GM20000 (cell line): Measurements from ENCODE around the gene GINS3.

Source experiments
- DNase-seq: peaks from one replicate; pipeline ENCODE4 v3.0.0; 2012; ENCODE audit warnings: low spot score
- TF ChIP-seq, protein P1 (sequence below): IDR thresholded peaks from 2 replicates; pipeline ENCODE4 v1.5.1; 2012; ENCODE audit warnings: mild to moderate bottlenecking, control low read depth; ENCODE audit errors: extremely low read depth, missing control alignments

The GINS3 gene

DNA sequence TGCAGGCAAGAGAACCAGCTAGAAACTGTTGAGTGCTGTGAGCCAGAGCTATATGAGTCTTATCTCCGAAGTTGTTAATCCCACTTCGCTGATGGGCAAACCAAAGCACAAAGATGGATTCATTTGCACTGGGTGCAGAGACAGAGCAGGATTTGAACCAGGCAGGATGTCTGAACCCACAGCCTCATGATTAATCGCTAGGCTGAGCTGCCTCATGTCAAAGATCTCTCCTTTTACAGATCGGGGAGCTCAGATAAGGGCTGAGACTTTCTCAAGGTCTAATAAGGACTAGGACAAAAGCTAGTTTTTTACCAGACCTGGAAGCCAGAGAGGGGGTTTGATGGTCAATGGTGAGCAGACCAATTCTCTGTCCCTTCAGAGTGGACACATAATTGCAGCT is 51.5 kb downstream of the GINS3 start:
- DNase-seq, result no peak
- TF ChIP-seq, protein P1, sequence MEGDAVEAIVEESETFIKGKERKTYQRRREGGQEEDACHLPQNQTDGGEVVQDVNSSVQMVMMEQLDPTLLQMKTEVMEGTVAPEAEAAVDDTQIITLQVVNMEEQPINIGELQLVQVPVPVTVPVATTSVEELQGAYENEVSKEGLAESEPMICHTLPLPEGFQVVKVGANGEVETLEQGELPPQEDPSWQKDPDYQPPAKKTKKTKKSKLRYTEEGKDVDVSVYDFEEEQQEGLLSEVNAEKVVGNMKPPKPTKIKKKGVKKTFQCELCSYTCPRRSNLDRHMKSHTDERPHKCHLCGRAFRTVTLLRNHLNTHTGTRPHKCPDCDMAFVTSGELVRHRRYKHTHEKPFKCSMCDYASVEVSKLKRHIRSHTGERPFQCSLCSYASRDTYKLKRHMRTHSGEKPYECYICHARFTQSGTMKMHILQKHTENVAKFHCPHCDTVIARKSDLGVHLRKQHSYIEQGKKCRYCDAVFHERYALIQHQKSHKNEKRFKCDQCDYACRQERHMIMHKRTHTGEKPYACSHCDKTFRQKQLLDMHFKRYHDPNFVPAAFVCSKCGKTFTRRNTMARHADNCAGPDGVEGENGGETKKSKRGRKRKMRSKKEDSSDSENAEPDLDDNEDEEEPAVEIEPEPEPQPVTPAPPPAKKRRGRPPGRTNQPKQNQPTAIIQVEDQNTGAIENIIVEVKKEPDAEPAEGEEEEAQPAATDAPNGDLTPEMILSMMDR, result no peak

DNA sequence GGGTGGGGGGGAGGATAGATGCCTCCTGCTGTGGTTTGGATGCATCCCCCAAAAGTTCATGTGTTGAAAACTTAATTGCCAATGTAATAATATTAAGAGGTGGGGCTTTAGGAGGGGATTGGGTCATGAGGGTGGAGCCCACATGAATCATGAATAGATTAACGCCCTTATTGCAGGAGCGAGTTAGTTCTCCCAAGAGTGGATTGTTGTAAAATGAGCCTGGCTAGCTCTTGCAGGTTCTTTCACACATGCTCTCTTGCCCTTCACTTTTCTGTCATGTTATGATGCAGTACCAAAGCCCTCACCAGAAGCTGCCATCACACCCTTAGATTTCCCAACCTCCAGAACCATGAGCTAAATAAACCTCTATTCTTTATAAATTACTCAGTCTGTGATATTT is 52.0 kb downstream of the GINS3 start:
- no peak for DNase-seq

DNA sequence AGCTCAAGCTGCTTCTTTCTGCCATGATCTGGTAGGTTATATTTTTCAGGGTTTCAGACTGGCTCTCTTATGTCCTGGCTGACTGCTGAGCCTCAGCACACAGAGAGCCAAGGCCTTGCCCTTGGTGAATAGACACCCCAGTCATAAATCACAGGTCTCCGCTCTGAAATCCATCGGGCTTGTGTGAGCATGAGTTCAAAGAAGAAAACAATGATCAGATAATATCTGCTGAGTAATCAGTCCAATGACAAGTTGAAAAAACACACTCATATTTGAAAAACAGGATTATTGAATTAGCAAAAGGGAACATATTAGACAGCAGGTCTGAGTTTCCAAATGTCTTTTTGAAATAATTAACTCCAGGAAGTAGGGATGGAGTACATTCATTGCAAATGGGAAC is 56.6 kb downstream of the GINS3 start:
- no peak for DNase-seq

More for the DNA sequence above, 52.0 kb downstream of the GINS3 start:
- TF ChIP-seq, protein P1, result no peak

DNA sequence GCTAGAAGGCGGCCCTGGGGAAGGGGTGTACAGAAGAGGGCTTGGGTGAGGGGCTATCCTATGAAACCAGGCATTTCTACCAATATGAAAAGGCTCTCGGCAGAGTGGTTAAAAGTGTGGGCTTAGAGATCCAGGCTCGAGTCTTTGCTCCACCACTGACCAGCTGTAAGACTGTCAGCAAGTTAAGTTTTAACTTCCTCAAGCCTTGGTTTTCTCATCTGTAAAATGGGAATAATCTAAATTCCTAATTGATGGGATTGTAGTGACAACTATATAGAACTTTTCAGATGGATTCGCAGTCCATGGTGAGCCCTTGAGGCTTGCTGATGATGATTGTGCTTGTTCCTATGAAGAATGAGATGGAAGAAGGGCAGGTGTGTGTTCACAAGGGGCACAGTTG is 57.0 kb downstream of the GINS3 start:
- DNase-seq, result no peak
- TF ChIP-seq, protein P1, result no peak

More for the DNA sequence above, 56.6 kb downstream of the GINS3 start:
- TF ChIP-seq, protein P1, result no peak

DNA sequence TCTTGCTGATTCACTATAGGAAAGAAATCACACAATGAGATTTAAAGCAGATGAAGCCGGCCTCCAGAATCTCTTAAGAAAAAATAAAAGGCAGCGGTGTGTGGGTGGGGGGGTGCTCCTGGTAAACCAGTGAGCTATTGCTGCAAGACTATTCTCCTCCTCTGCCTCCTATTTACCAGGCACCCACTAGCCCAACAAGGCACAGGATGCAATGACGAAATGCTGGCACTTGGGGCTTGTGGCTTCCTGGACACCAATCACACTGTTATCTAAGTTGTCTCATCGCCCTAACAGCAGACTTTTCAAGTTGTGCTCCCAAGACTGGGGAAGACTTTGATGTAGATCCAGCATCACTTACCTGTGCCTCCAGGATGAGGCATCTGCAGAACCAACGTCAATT is 57.5 kb downstream of the GINS3 start:
- TF ChIP-seq, protein P1, result no peak
- no peak for DNase-seq

DNA sequence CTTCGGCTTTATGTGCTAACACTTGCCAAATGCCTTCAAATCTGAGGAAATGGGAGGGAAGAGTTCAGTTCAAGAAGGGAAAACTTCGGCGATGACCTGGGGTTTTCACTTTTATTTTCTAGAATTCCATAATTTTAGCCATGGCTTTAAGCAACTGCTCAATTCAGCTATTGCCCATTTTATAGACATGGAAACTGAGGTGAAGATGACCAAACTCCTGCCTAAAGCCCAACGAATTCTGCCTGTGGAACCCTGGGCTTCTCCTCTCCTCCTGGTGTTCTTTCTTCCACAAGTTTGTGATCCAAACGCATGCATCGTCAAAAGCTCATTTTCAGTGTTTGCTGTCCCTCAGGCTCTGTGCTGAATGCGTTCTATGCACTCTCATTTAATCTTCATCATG is 58.3 kb downstream of the GINS3 start:
- TF ChIP-seq, protein P1, result no peak
- no peak for DNase-seq

DNA sequence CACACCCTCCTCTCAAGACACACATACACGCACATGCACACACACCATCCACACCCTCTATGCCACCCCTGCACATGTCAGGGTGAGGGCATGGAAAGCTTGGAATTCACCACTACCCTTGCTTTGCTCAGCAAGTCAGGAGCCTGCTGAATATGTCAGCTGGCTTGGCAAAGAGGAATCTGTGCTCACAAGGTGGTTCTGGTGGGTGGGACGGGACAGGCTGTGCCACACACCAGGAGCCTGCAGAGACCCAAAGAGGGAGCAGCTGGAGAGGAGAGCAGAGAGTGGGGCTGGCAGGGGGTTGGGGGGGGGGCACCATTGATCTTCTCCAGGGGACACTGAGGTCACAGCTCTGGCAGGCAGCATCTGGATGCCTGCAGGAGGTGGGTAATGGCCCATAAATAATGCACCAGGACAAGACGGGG is 59.0 kb downstream of the GINS3 start:
- no peak for DNase-seq
- TF ChIP-seq, protein P1, result no peak
